NCI-H1930 (cell line): ENCODE data around the gene KPNB1.

ENCODE experiments used
- DNase-seq, 2 experiments: peaks; one replicate each; lab custom pipeline; 2025; lab: John Stamatoyannopoulos, UW

The KPNB1 gene

GRCh38 chr17:47696717-47697642 lies 47.3 kb downstream of the KPNB1 start:
- DNase-seq: no peak

- no peak for DNase-seq
Observed at GRCh38 chr17:47697906-47698711, 48.4 kb downstream of the KPNB1 start.

DNA sequence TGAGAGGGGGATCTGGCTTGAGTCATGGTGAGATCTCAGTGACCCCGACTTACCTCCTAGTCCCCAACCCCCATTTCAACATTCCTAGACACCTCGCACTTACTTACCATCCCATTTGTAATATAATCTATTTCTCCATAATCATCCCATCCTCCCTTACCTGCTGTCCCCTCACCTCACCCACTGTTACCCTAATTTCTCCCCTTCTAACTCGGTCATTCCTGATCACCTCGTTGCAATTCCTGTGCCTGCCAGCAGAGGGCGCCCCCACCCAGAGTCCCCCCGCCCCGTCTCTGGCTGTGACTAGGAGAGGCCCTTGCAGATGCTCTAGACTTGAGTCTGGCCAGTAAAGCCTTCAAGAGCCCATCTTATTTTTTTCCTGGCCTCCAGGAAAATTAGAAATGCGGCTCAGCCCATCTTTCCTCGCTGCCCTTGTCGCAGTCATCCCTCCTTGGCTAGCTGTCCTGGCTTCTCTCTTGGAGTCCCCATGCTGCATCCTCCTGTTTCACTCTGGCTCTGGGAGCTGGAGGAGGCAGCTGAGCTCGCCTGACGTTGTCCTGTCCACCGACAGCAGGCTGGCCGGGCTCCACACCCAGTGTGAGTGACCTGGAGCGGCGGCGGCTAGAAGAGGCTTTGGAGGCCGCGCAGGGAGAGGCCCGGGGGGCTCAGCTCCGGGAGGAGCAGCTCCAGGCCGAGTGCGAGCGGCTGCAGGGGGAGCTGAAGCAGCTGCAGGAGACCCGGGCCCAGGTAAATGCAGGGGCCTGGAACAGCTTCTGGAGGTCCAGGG lies 49.2 kb downstream of the KPNB1 start:
- DNase-seq: peak; percentile 27 to 38

DNA sequence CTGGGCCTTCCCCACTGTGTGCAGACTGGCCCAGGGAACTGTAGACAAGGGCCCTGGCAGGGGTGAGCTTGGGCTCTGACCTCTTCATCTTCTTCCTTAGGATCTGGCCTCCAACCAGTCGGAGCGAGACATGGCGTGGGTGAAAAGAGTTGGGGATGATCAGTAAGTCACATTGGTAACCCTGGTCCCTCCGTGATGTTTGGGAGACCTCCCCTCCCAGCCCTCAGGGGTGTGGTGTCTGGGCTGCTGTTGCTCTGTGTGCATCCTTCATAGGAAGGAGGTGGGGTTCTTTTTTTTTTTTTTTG lies 49.8 kb downstream of the KPNB1 start:
- DNase-seq: no peak

DNA sequence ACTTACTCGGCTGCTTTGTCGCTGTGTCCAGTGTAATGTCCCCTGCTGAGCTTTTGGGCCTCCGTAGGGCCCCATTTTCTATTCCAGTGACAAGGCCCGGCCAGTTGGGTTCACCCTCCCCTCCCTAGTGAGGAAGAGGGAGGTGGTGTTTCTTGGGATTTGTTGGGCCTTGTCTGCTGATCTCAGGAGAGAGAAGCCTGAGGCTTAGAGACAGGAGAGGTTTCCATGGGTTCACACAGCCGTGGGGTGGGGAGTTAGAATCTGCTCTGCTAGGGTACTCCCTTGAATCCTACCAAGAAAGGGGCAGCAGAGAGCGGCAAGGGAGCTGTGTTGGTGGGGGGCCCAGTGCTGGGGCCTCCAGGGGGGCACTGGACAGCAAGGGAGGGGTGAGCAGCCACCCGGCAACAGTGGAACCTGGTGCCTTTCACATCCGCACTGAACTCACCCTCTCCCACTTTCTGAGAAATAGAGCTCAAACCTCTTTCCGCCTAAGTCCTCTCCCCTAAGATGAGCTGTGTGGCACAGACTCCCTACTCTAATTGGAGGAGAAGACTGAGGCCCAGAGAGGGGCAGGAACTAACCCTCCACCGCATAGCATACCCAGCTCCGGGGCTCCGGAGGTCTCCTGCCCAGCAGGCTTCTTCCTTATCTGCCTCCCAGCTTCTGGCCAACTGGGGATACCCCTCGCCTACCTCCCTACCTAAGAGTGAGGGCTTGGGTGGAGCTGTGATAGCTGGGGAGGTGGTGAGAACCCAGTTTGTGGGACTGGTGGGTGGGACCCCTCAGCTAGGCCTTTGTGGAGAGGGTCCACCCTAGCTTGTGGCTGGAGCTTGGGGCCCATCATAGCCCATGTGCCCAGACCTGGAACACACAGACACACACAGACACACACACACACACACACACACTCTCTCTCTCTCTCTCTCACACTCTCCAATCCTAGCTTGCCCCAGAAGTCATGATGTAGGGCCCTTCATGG lies 51.0 kb downstream of the KPNB1 start:
- DNase-seq: no peak

GRCh38 chr17:47701608-47702007 lies 51.9 kb downstream of the KPNB1 start:
- DNase-seq: no peak

DNA sequence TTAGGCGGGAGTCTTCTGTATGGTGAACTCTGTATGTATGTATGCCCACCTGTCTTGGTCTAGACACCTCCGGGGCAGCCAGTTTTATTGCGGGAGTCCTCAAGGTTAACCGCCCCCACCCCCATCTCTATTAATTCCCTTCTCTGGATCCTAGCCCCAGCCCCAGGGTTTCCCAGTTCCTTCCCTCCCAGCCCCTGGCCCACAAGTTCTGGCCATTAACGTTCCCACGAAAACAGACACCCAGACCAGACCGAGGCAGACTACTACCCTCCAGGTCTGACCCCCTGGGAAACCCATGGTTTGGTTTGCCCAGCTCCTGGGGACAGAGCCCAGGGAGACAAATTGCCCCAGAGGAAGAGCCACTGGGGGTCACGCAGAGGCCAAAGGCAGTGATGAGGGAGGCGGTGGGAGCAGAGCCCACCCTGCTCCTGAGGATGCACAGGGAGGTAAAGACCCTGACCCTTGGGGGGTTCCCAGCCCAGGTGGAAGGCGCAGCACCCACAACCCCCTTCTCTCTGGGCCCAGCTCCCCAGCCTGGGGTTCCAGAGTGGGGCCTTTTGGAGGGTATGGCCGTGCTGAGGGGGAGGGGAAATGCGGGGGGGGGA lies 52.8 kb downstream of the KPNB1 start:
- DNase-seq: no peak

DNA sequence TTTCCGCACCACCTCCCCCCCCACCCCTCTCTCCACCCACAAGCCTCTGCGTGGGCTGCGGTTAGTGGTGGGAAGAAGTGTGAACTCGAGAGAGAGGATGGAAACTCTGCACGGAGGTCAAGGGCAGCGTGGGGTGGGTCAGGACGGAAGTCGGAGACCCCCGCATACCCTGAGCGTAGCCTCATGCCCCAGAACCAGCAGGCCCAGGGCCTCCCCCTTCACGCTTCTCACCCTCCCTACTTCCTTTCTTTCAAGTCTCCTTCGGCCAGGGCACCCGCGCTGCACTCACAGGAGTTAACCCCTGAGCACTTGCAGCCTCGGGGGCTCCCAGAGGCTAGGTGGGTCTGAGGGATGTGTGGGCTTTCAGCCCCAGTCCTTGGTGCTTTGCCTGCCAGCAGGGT lies 53.5 kb downstream of the KPNB1 start:
- DNase-seq: no peak

- DNase-seq: no peak
Observed at GRCh38 chr17:47703671-47704070, 54.0 kb downstream of the KPNB1 start.

DNA sequence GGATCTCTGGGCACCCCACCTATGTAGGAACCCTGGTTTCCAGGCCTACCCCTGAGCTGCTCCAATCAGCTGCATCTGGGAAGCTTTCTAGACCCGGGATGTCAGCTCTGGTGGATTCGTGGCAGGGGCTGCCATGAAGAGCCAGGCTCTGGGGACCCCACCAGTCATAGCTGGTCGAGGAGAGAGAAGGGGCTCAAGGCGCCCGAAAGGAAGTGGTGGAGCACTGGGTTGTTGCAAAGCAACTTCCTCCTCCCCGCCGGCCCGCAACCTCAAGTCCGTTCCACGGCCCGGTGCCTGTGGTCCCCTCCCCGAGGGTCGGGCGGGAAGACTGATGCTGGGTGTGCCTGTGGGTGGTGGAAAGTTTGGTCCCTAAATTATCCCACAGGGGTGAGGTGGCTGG lies 54.4 kb downstream of the KPNB1 start:
- no peak for DNase-seq

- no peak for DNase-seq
Observed at GRCh38 chr17:47704736-47705135, 55.0 kb downstream of the KPNB1 start.

DNA sequence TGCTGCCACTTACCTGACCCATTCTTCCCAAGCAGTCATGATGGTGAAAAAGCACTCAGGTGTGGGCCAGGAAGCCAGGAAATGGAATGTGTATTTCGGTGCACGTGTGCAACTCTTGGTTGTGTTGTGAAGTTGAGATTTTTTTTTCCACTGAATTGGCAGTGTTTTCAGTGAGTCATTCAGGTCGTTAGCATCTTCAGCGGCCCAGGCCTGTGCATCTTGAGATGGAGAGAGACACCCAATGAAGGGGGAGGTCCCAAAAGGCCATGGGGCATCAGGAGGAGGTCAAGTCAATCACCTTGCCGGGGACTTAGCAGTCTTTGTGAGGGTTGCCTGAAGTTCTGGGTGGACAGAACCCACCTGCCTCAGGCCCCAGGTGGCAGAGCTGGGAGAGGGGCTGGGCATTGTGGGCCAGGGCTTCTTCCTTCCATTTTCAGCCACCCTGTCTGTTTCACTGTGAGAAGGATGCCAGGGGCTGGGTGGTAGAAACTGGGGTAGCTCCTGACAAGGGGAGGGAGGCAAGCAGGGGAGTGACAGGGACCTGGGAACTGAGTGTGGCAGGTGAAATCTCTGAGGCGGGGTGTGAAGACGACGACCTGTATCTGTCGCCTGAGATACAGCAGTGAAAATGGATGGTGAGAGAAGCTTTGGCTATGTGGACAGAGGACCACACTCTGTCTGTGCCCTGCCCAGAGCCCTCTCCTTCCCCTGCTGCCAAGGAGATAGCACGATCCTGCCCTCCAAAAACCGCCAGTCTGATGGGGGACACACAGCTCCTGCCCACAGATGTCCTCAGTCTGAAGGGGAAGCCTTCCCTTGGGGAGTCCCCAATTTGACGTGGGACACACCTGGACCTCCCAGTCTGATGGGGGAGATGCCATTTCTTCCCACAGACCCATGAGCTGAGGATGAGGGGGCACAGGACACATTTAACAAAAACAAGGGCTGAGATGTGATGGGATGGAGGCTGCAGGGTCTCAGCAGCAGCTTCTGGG lies 56.1 kb downstream of the KPNB1 start:
- no peak for DNase-seq

GRCh38 chr17:47707056-47707804 lies 57.5 kb downstream of the KPNB1 start:
- DNase-seq: no peak

GRCh38 chr17:47707884-47708283 lies 58.2 kb downstream of the KPNB1 start:
- DNase-seq: no peak

DNA sequence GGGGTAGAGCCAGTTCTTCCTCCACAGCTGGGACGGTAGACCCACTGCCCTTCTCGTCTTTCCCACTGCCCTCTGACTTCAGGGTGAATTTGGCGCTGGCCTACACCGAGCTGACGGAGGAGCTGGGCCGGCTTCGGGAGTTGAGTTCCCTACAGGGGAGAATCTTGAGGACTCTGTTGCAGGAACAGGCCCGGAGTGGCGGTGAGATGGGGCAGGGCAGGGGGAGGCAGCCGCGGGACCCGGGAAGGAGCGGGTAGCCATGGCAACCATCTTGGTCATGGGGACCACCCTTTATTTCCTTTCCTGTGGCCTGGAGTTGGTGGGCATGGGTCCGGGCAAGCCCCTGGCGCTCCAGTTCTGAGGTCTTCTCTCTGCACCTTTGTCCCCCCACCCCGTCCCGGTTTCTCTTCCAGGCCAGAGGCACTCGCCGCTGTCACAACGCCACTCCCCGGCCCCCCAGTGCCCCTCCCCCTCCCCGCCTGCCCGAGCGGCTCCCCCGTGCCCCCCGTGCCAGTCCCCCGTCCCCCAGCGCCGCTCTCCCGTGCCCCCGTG lies 58.7 kb downstream of the KPNB1 start:
- no peak for DNase-seq

DNA sequence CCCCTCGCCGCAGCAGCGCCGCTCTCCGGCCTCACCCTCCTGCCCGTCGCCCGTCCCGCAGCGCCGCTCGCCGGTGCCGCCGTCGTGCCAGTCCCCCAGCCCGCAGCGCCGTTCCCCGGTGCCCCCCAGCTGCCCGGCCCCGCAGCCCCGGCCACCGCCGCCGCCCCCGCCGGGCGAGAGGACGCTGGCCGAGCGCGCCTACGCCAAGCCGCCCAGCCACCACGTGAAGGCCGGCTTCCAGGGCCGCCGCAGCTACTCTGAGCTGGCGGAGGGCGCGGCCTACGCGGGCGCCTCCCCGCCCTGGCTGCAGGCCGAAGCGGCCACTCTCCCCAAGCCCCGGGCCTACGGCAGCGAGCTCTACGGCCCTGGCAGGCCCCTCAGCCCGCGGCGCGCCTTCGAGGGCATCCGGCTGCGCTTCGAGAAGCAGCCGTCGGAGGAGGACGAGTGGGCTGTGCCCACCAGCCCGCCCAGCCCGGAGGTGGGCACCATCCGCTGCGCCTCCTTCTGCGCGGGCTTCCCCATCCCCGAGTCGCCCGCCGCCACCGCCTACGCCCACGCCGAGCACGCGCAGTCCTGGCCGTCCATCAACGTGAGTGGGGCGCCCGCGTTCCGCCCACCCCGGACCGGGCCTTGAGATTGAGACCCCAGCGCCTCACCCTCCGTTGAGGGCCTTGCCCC lies 59.3 kb downstream of the KPNB1 start:
- DNase-seq: no peak

DNA sequence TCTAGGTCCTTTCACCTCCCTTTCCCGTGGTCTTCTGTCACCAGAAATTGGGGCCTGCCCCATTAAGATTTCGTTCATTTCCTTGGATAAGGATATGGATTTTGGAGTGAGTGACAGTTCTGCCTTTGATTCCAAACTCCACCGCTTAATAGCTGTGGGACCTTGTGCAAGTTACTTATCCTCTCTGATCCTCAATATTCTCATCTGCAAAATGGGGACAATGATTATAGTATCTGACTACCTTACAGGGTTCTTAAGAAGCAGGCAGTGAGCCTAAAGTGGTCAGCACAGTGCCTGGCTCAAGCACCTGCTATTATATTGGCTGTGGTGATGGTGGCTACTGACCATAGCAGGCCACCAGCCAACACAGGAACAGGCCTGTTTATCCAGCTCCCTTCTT lies 59.9 kb downstream of the KPNB1 start:
- DNase-seq: no peak
